Measurements from ENCODE around the gene DGKH. TPM values are rescaled to one million over a fixed set of nuclear protein-coding genes. Genes with fewer than 3 reads are reported as not detected.

The DGKH gene
- total and polyA plus RNA-seq, 2 of the 13 experiments (the other 11 are each of a cell fraction or from before 2014, with no cell fraction given), result 0.01 to 0.13 TPM

DNA sequence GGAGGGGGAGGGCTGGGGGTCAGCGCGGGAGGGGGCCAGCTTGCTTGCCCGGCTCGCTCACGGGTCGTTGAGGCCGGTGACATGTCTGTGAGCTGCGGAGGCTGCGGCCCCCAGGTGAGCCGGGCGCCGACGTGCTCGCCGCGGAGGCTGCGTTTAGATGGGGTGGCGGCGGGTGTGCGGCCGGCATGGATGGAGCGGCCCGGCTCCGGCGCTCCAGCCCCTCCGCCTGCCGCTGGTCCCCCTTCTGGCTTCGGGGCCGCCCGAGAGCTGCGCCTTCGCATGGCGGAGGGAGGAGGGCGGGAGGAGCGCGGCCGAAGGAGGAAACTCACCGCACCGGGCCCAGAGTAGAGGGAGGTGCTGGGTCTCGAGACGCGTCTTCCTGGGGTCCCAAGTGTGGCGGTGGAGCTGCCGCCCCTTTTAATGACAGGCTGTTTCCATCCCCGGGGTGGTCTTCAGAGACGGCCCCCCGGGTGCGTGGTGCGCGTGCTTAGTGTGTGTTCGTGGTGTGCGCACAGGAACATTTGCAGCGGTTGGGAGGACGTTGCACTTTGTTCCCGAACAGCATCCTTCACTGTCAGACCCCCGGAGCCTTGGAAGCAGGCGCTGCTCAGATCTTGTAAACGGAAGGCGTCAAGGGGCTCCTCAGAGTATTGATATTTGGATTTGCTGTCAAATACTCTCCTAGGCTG is 223.8 kb downstream of the DGKH start, which contains the start of gene AKAP11 (continued):
- 0 out of 2 replicates have a peak, but pooled peaks have one; percentile 23 for TF ChIP-seq MXD4 (CRISPR knock-in tag; IDR thresholded peaks at IDR 0.05)
- peak; percentile 36; the same call in 1 of the 2 replicates for TF ChIP-seq ZNF441 (CRISPR knock-in tag; IDR thresholded peaks at IDR 0.05; ENCODE audit: borderline replicate concordance)
- TF ChIP-seq ZBTB7B (CRISPR knock-in tag; IDR thresholded peaks at IDR 0.05), result peak; percentile 69
- 0 out of 2 replicates have a peak, but pooled peaks have one; percentile 5 for TF ChIP-seq ZNF543 (CRISPR knock-in tag; IDR thresholded peaks at IDR 0.05)
- TF ChIP-seq ZNF451 (CRISPR knock-in tag; IDR thresholded peaks at IDR 0.05), result no peak
- TF ChIP-seq ZNF33B (CRISPR knock-in tag; IDR thresholded peaks at IDR 0.05), result 0 out of 2 replicates have a peak, but pooled peaks have one; percentile 9
- TF ChIP-seq, protein P1, sequence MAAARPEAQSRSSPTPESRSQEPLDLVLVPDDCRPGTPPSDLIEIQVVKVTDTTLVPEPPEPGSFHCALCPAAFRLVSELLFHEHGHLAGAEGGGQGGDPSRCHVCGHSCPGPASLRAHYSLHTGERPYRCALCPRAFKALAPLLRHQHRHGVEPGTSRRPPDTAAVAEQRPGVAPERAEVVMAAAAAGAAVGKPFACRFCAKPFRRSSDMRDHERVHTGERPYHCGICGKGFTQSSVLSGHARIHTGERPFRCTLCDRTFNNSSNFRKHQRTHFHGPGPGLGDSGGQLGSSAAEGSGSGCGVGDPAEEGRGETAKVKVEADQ (CRISPR knock-in tag; IDR thresholded peaks at IDR 0.05; ENCODE audit: borderline replicate concordance), result 0 out of 2 replicates have a peak, but pooled peaks have one; percentile 20
- TF ChIP-seq, protein P2, sequence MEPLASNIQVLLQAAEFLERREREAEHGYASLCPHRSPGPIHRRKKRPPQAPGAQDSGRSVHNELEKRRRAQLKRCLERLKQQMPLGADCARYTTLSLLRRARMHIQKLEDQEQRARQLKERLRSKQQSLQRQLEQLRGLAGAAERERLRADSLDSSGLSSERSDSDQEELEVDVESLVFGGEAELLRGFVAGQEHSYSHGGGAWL (CRISPR knock-in tag; IDR thresholded peaks at IDR 0.05), result no peak
- TF ChIP-seq ZNF292 (CRISPR knock-in tag; IDR thresholded peaks at IDR 0.05; ENCODE audit: borderline replicate concordance, low read depth), result peak; percentile 31; the same call in 1 of the 2 replicates
- TF ChIP-seq, protein P3, sequence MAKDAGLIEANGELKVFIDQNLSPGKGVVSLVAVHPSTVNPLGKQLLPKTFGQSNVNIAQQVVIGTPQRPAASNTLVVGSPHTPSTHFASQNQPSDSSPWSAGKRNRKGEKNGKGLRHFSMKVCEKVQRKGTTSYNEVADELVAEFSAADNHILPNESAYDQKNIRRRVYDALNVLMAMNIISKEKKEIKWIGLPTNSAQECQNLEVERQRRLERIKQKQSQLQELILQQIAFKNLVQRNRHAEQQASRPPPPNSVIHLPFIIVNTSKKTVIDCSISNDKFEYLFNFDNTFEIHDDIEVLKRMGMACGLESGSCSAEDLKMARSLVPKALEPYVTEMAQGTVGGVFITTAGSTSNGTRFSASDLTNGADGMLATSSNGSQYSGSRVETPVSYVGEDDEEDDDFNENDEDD (CRISPR knock-in tag; IDR thresholded peaks at IDR 0.05; ENCODE audit: borderline replicate concordance), result no peak
- TF ChIP-seq MYC (CRISPR knock-in tag; IDR thresholded peaks at IDR 0.05; ENCODE audit: borderline replicate concordance), result peak; percentile 42
- TF ChIP-seq ZFX (CRISPR knock-in tag; IDR thresholded peaks at IDR 0.05; ENCODE audit: low read depth), result peak; percentile 50
- TF ChIP-seq, protein P4, sequence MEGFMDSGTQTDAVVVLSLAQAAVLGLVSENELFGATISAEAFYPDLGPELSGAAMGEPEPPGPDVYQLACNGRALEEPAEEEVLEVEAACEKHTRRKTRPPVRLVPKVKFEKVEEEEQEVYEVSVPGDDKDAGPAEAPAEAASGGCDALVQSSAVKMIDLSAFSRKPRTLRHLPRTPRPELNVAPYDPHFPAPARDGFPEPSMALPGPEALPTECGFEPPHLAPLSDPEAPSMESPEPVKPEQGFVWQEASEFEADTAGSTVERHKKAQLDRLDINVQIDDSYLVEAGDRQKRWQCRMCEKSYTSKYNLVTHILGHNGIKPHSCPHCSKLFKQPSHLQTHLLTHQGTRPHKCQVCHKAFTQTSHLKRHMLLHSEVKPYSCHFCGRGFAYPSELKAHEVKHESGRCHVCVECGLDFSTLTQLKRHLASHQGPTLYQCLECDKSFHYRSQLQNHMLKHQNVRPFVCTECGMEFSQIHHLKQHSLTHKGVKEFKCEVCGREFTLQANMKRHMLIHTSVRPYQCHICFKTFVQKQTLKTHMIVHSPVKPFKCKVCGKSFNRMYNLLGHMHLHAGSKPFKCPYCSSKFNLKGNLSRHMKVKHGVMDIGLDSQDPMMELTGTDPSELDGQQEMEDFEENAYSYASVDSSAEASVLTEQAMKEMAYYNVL (CRISPR knock-in tag; IDR thresholded peaks at IDR 0.05; ENCODE audit: borderline replicate concordance), result 0 out of 2 replicates have a peak, but pooled peaks have one; percentile 34
- 0 out of 2 replicates have a peak, but pooled peaks have one; percentile 28 for TF ChIP-seq ZBTB38 (CRISPR knock-in tag; IDR thresholded peaks at IDR 0.05)
- TF ChIP-seq TBX2 (CRISPR knock-in tag; IDR thresholded peaks at IDR 0.05; ENCODE audit: borderline replicate concordance), result 0 out of 2 replicates have a peak, but pooled peaks have one; percentile 18
- TF ChIP-seq, protein P5, sequence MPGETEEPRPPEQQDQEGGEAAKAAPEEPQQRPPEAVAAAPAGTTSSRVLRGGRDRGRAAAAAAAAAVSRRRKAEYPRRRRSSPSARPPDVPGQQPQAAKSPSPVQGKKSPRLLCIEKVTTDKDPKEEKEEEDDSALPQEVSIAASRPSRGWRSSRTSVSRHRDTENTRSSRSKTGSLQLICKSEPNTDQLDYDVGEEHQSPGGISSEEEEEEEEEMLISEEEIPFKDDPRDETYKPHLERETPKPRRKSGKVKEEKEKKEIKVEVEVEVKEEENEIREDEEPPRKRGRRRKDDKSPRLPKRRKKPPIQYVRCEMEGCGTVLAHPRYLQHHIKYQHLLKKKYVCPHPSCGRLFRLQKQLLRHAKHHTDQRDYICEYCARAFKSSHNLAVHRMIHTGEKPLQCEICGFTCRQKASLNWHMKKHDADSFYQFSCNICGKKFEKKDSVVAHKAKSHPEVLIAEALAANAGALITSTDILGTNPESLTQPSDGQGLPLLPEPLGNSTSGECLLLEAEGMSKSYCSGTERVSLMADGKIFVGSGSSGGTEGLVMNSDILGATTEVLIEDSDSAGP (CRISPR knock-in tag; IDR thresholded peaks at IDR 0.05; ENCODE audit: borderline replicate concordance), result 0 out of 2 replicates have a peak, but pooled peaks have one; percentile 11
- TF ChIP-seq, protein P6, sequence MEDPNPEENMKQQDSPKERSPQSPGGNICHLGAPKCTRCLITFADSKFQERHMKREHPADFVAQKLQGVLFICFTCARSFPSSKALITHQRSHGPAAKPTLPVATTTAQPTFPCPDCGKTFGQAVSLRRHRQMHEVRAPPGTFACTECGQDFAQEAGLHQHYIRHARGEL (CRISPR knock-in tag; IDR thresholded peaks at IDR 0.05), result no peak
- 0 out of 2 replicates have a peak, but pooled peaks have one; percentile 23 for TF ChIP-seq GATAD2A (CRISPR knock-in tag; IDR thresholded peaks at IDR 0.05)
- TF ChIP-seq ZNF564 (CRISPR knock-in tag; IDR thresholded peaks at IDR 0.05), result peak; percentile 12; the same call in 1 of the 2 replicates
